ENCODE measurements around the gene ADGRL1. TPM values are rescaled to one million over a fixed set of nuclear protein-coding genes. Genes with fewer than 3 reads are reported as not detected.
A peak's percentile ranks its signal among the peaks of the same experiment; 100 is the strongest.

ADGRL1 gene
- total and polyA plus RNA-seq, 2 donors (not counting 3 experiments of a cell fraction or from before 2014, with no cell fraction given), result 7.3 to 8.3 TPM

- dilution Hi-C loops (cut with MboI; ENCODE audit: extremely low pct_ligation_motif_present, low sequenced_read_pairs), result no loop called here
- peak within 1 kb of the TSS; percentile 83 for H3K9ac ChIP-seq (replicated peaks; ENCODE audit: extremely low read depth, insufficient read depth, low read length)
- peaks cover 19% of the 10 kb centered on the region for H3K79me2 ChIP-seq (ENCODE audit: control insufficient read depth, insufficient read depth, low read length)
- BruUV-seq (replicated peaks), result no TSS peak
- peak; percentile 97 for FAIRE-seq
- intact Hi-C loops (cut with micrococcal nuclease), result loop anchor here (1.0 to 5.0 kb wide), 11 partner anchors 12 to 341 kb away; partner anchors contain the start of gene PTGER1
- H3K27me3 ChIP-seq (ENCODE audit: control insufficient read depth in 2 of 2, insufficient read depth in 2 of 2, low read length in 2 of 2), result no peaks in the 10 kb centered on the region
- H2AFZ ChIP-seq (ENCODE audit: low read depth, low read length), result peak within 1 kb of the TSS; percentile 97
- H3K9me1 ChIP-seq (replicated peaks; ENCODE audit: control insufficient read depth, extremely low read depth, insufficient read depth, low read length), result no peaks in the 10 kb centered on the region
- peak within 1 kb of the TSS; percentile 77 for H3K4me2 ChIP-seq (ENCODE audit: insufficient read depth, low read length)
- TF ChIP-seq POLR2AphosphoS5 (IDR thresholded peaks at IDR 0.05; ENCODE audit: insufficient read depth, low read depth, low read length) (peak; percentile 87), GATA2 (IDR thresholded peaks at IDR 0.05; ENCODE audit: insufficient read depth, insufficient read length, low read depth, low read length) (no peak), JUN (IDR thresholded peaks at IDR 0.05; ENCODE audit: borderline replicate concordance, insufficient read depth, insufficient read length, low read depth) (no peak), EZH2 (IDR thresholded peaks at IDR 0.05; ENCODE audit: borderline replicate concordance, low read depth, low read length, severe bottlenecking) (peak; percentile 62), FOS (IDR thresholded peaks at IDR 0.05; ENCODE audit: borderline replicate concordance, insufficient read depth, low read length) (no peak), MYC (IDR thresholded peaks at IDR 0.05; ENCODE audit: low read depth, low read length) (no peak), POLR2A (IDR thresholded peaks at IDR 0.05; ENCODE audit: low read depth, low read length) (peak; percentile 90)
- TF ChIP-seq, protein P1, sequence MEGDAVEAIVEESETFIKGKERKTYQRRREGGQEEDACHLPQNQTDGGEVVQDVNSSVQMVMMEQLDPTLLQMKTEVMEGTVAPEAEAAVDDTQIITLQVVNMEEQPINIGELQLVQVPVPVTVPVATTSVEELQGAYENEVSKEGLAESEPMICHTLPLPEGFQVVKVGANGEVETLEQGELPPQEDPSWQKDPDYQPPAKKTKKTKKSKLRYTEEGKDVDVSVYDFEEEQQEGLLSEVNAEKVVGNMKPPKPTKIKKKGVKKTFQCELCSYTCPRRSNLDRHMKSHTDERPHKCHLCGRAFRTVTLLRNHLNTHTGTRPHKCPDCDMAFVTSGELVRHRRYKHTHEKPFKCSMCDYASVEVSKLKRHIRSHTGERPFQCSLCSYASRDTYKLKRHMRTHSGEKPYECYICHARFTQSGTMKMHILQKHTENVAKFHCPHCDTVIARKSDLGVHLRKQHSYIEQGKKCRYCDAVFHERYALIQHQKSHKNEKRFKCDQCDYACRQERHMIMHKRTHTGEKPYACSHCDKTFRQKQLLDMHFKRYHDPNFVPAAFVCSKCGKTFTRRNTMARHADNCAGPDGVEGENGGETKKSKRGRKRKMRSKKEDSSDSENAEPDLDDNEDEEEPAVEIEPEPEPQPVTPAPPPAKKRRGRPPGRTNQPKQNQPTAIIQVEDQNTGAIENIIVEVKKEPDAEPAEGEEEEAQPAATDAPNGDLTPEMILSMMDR (IDR thresholded peaks at IDR 0.05; ENCODE audit: extremely low read depth in 1 of 2, insufficient read depth in 1 of 2, low read depth in 1 of 2, low read length in 2 of 2), result peak; percentile 85 to 96
- TF ChIP-seq, protein P2, sequence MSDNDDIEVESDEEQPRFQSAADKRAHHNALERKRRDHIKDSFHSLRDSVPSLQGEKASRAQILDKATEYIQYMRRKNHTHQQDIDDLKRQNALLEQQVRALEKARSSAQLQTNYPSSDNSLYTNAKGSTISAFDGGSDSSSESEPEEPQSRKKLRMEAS (IDR thresholded peaks at IDR 0.05; ENCODE audit: insufficient read depth, insufficient read length), result no peak
- POLR2A ChIA-PET, result interaction anchor here (0.9 to 1.3 kb wide), 3 partner anchors 9 to 84 kb away, joined by 3 to 5 read pairs (median 3); a partner anchor contains a TSS
- no peaks in the 10 kb centered on the region for H4K20me1 ChIP-seq (replicated peaks; ENCODE audit: control insufficient read depth, extremely low read depth, insufficient read depth, low read length)
- CTCF ChIA-PET, result interaction anchor here (0.7 to 2.4 kb wide), 41 partner anchors 8 to 343 kb away, joined by 3 to 36 read pairs (median 5); partner anchors contain the start of genes MISP3, NANOS3 and PRKACA
- H3K27ac ChIP-seq (ENCODE audit: insufficient read depth, low read depth, low read length), result peak within 1 kb of the TSS; percentile 71
- peak; percentile 100 for DNase-seq (ENCODE audit: low read depth, low spot score)
- H3K36me3 ChIP-seq (ENCODE audit: control insufficient read depth in 2 of 2, extremely low read depth in 1 of 2, insufficient read depth in 2 of 2, low read length in 2 of 2), result peaks cover 0 to 3% of the 10 kb centered on the region in 2 experiments
- peaks cover 15% of the 10 kb centered on the region for H3K4me1 ChIP-seq (ENCODE audit: control insufficient read depth, extremely low read depth, insufficient read depth, low read length)
- H3K9me3 ChIP-seq (replicated peaks; ENCODE audit: control insufficient read depth, insufficient read depth, low read length), result no peaks in the 10 kb centered on the region
- H3K4me3 ChIP-seq (replicated peaks in 1 of 3; ENCODE audit: insufficient read depth in 1 of 3, low read depth in 1 of 3, low read length in 3 of 3), result peak within 1 kb of the TSS; percentile 59 to 93 (median 72)
Observed at GRCh38 chr19:14136509-14137281, 69.3 kb downstream of the ADGRL1 start, which contains the start of gene ASF1B. Gene ASF1B, minus strand, starts transcription at chr19:14136589. Its CDS starts 133 bp downstream, at chr19:14136456.
